ENCODE data around the gene NECTIN4. TPM values are rescaled to one million over a fixed set of nuclear protein-coding genes. Genes with fewer than 3 reads are reported as not detected.

NECTIN4 gene
- total and polyA plus RNA-seq, 10 of the 15 experiments (the other 5 are each of a cell fraction or from before 2014, with no cell fraction given): 2.8 to 8.7 (median 3.7) TPM

GRCh38 chr1:161083748-161084596, 5.4 kb downstream of the NECTIN4 start (continued):
- TF ChIP-seq BCLAF1 (IDR thresholded peaks at IDR 0.05) (no peak), SMC3 (IDR thresholded peaks at IDR 0.05; ENCODE audit: borderline replicate concordance, low read length) (no peak)

- FAIRE-seq: no peak
- RAD21 ChIA-PET (ENCODE audit: unreplicated experiment): no interaction called here
- no peak for DNase-seq (ENCODE audit: low read depth, low spot score)
- no peaks in the 10 kb centered on the region for H3K27me3 ChIP-seq (replicated peaks in 1 of 2; ENCODE audit: control insufficient read depth in 2 of 2, insufficient read depth in 2 of 2, low read length in 1 of 2)
- no peaks in the 10 kb centered on the region for H3K36me3 ChIP-seq (ENCODE audit: control insufficient read depth in 2 of 2, insufficient read depth in 2 of 2, low read length in 1 of 2)
- H2AFZ ChIP-seq (ENCODE audit: control insufficient read depth, low read depth, low read length): no peak overlapping the region
- H3K4me2 ChIP-seq (ENCODE audit: control insufficient read depth, insufficient read depth): no peak overlapping the region
- no peaks in the 10 kb centered on the region for H4K20me1 ChIP-seq (ENCODE audit: control insufficient read depth, insufficient read depth)
- H3K4me3 ChIP-seq: no peak overlapping the region
- H3K9me3 ChIP-seq (replicated peaks; ENCODE audit: control insufficient read depth, insufficient read depth, low read length): no peaks in the 10 kb centered on the region
- 55% methylated on average over 8 of the region's 8 CpGs for WGBS (ENCODE audit: insufficient coverage, insufficient replicate concordance, low lambda C conversion rate, missing lambda C conversion rate)
- SMC1A ChIA-PET (ENCODE audit: uncharacterized antibody, unreplicated experiment): interaction anchor here (1.2 to 1.7 kb wide), 2 partner anchors 14 to 15 kb away, joined by 3 to 4 read pairs; no protein-coding TSS in a partner anchor
- no peaks in the 10 kb centered on the region for H3K79me2 ChIP-seq (ENCODE audit: control insufficient read depth, insufficient read depth, low read length)
- in situ Hi-C loops (cut with MboI) (no loop called here), intact Hi-C loops (cut with micrococcal nuclease; ENCODE audit: unreplicated experiment) (no loop called here)
- POLR2A ChIA-PET: interaction anchor here (0.6 to 1.0 kb wide), 2 partner anchors 12 to 292 kb away, joined by 4 to 6 read pairs; no protein-coding TSS in a partner anchor
- no peak overlapping the region for H3K9ac ChIP-seq (ENCODE audit: control insufficient read depth, insufficient read depth, low read length)
- ATAC-seq: peak; percentile 55
- peak; percentile 59; the same call in 1 of the 2 replicates for TF ChIP-seq CREM (IDR thresholded peaks at IDR 0.05; ENCODE audit: low read depth)
- TF ChIP-seq ATF7 (IDR thresholded peaks at IDR 0.05; ENCODE audit: low read depth): 0 out of 2 replicates have a peak, but pooled peaks have one; percentile 50
- no peak for TF ChIP-seq EP300 (IDR thresholded peaks at IDR 0.05; ENCODE audit: borderline replicate concordance in 1 of 2, control insufficient read depth in 1 of 2, low read depth in 2 of 2, low read length in 2 of 2)
- TF ChIP-seq TAF1 (IDR thresholded peaks at IDR 0.05; ENCODE audit: borderline replicate concordance, low read depth, low read length): no peak
- peak; percentile 81 for TF ChIP-seq CREB1 (IDR thresholded peaks at IDR 0.05; ENCODE audit: low read depth)
- TF ChIP-seq BHLHE40 (IDR thresholded peaks at IDR 0.05; ENCODE audit: borderline replicate concordance in 1 of 2, low read depth in 2 of 2, low read length in 1 of 2): no peak
- TF ChIP-seq DPF2 (IDR thresholded peaks at IDR 0.05): no peak
- no peak for TF ChIP-seq RUNX3 (IDR thresholded peaks at IDR 0.05; ENCODE audit: low read length)
- no peak for TF ChIP-seq CHD2 (IDR thresholded peaks at IDR 0.05; ENCODE audit: borderline replicate concordance, low read depth, low read length)
- no TSS peak for BruUV-seq (replicated peaks)
- no peak overlapping the region for H3K27ac ChIP-seq (ENCODE audit: control insufficient read depth, insufficient read depth)
- CTCF ChIA-PET: no interaction called here
- no peaks in the 10 kb centered on the region; the same call in 1 of the 2 replicates for H3K4me1 ChIP-seq (ENCODE audit: control insufficient read depth, insufficient read depth, low read length)
These were observed 6.2 kb downstream of the NECTIN4 start for GRCh38 chr1:161082996-161083747.

All from GM12878 (cell line).